CMK (cell line): ENCODE results near the gene SLX1A.
"Not testable (repeated sequence)": the region's sequence is repeated elsewhere in the genome, so short reads cannot be mapped to it uniquely, and the experiment has no call there.

Experiments used
- DNase-seq: peaks from one replicate; pipeline ENCODE4 v3.0.0-alpha.2; 2010; ENCODE audit warnings: low read depth

The SLX1A gene

GRCh38 chr16:30193615-30194014, at the start of gene SLX1A, which contains the start of gene BOLA2B:
TSS of gene SLX1A (plus strand) at chr16:30193875. CDS start at chr16:30194085, 210 bp downstream.
TSS of gene BOLA2B (minus strand) at chr16:30193666. CDS start at chr16:30193595, 71 bp downstream.
- not testable (repeated sequence) for DNase-seq

DNA sequence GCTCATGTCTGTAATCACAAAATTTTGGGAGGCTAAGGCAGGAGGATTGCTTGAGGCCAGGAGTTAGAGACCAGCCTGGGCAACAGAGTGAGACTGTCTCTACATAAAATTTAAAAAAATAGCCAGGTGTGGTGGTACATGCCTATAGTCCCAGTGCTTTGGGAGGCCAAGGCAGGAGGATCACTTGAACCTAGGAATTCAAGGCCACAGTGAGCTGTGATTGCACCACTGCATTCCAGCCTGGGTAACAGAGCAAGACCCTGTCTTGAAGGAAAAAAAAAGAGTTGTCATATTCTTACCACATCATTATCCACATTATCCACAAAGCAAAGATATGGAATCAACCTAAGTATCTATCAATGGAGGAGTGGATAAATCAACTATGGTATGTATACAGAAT, 49.7 kb upstream of the SLX1A start:
- DNase-seq, result no peak

DNA sequence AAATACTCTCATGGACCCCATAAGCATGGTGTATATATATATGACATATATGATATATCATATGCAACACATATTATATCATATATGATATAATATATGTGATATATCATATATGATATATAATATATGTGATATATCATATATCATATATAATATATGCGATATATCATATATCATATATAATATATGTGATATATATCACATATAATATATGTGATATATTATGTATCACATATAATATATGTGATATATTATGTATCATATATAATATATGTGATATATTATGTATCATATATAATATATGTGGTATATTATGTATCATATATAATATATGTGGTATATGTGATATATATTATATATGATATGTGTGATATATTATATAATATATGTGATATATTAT, 48.8 kb upstream of the SLX1A start:
- no peak for DNase-seq

DNA sequence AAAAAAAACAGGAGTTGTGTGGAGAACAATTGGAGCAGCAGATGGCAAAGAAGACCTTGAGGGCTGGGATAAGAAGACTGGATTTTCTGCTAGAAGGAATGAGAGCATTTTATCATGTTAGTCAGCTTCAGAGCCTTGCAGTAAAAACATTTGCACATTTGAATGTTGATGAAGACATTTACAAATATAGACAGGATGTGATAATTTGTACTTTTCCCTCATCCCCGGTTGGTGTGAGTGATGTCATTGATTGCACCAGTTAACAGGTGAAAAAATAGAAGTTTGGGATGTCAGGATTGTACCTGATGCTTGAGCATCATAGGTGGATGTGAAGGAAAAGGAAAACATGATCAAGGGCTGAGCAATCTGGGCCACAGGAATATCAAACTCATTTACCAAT, 48.0 kb upstream of the SLX1A start:
- no peak for DNase-seq

- no peak for DNase-seq
Observed at GRCh38 chr16:30147843-30148510, 45.7 kb upstream of the SLX1A start.

- no peak for DNase-seq
Observed at GRCh38 chr16:30149250-30149930, 44.3 kb upstream of the SLX1A start.

- DNase-seq, result no peak
Observed at GRCh38 chr16:30151091-30151490, 42.6 kb upstream of the SLX1A start.

DNA sequence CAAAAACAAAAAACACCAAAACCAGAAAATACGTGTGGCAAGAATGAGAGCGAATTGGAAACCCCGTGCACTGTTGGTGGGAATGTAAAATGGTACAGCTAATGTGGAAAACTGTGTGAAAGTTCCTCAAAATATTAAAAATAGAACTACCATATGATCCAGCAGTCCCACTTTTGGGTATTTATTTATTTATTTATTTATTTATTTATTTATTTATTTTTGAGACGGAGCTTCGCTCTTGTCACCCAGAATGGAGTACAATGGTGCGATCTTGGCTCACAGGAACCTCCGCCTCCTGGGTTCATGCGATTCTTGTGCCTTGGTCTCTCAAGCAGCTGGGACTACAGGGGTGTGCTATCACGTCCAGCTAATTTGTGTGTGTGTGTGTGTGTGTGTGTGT, 41.2 kb upstream of the SLX1A start:
- no peak for DNase-seq

- DNase-seq, result no peak
Observed at GRCh38 chr16:30155188-30155587, 38.5 kb upstream of the SLX1A start.

GRCh38 chr16:30157214-30157613, 36.5 kb upstream of the SLX1A start:
- no peak for DNase-seq

GRCh38 chr16:30163538-30163937, 30.1 kb upstream of the SLX1A start:
- no peak for DNase-seq

GRCh38 chr16:30166202-30166902, 27.3 kb upstream of the SLX1A start:
- DNase-seq, result peak; percentile 33

- not testable (repeated sequence) for DNase-seq
Observed at GRCh38 chr16:30168746-30169145, 24.9 kb upstream of the SLX1A start.

DNA sequence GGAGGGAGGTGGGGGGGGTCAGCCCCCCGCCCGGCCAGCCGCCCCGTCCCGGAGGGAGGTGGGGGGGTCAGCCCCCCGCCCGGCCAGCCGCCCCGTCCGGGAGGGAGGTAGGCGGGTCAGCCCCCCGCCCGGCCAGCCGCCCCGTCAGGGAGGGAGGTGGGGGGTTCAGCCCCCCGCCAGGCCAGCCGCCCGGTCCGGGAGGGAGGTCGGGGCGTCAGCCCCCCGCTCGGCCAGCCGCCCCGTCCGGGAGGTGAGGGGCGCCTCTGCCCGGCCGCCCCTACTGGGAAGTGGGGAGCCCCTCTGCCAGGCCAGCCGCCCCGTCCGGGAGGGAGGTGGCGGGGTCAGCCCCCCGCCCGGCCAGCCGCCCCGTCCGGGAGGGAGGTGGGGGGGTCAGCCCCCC, 24.3 kb upstream of the SLX1A start:
- DNase-seq, result not testable (repeated sequence)

DNA sequence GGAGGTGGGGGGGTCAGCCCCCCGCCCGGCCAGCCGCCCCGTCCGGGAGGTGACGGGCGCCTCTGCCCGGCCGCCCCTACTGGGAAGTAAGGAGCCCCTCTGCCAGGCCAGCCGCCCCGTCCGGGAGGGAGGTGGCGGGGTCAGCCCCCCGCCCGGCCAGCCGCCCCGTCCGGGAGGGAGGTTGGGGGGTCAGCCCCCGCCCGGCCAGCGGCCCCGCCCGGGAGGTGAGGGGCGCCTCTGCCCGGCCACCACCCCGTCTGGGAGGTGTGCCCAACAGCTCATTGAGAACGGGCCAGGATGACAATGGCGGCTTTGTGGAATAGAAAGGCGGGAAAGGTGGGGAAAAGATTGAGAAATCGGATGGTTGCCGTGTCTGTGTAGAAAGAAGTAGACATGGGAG, 23.5 kb upstream of the SLX1A start:
- not testable (repeated sequence) for DNase-seq

DNA sequence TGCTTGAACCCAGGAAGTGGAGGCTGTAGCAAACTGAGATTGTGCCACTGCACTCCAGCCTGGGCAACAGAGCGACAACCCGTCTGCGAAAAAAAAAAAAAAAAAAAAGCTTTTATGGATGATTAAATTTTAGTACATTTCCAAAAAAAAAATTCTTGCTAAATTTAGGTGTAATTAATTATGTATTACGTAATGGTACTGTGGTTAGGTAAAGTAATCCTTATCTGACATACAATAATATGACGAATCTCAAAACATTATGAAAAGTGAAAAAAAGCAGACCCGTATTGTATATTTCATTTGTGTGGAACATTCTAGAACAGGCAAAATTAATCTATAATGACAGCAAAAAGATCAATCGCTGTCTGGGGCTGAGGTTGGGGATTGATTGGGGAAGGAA, 20.6 kb upstream of the SLX1A start:
- DNase-seq, result no peak

DNA sequence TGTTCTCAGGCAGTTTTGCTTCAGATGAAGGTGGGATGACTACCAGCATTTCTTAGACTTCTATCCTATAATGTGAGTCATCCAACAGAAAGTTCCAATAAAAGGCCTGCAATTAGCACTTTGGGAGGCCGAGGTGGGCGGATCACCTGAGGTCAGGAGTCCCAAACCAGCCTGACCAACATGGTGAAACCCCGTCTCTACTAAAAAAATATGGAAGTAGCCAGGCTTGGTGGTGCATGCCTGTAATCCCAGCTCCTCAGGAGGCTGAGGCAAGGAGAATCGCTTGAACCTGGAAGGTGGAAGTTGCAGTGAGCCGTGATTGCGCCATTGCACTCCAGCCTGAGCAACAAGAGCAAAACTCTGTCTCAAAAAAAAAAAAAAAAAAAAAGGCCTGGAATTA, 16.8 kb upstream of the SLX1A start:
- DNase-seq, result not testable (repeated sequence)

- no peak for DNase-seq
Observed at GRCh38 chr16:30179195-30179594, 14.5 kb upstream of the SLX1A start.

DNA sequence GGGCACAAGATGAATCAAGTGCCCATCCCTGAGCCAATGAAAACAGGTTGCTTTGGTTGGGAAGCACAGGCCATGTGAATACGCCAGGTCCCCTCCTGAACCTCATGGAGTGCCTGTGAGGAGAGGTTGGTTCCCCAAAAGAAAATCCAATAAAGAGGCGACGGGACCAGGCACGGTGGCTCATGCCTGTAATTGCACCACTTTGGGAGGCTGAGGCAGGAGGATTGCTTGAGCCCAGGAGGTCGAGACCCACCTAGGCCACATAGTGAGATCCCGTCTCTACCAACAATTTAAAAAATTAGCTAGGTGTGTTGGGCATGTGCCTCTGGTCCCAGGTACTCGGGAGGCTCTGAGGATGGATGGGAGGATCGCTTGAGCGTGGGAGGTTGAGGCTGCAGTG, 13.7 kb upstream of the SLX1A start:
- DNase-seq, result no peak

GRCh38 chr16:30180741-30181140, 12.9 kb upstream of the SLX1A start:
- DNase-seq, result no peak

DNA sequence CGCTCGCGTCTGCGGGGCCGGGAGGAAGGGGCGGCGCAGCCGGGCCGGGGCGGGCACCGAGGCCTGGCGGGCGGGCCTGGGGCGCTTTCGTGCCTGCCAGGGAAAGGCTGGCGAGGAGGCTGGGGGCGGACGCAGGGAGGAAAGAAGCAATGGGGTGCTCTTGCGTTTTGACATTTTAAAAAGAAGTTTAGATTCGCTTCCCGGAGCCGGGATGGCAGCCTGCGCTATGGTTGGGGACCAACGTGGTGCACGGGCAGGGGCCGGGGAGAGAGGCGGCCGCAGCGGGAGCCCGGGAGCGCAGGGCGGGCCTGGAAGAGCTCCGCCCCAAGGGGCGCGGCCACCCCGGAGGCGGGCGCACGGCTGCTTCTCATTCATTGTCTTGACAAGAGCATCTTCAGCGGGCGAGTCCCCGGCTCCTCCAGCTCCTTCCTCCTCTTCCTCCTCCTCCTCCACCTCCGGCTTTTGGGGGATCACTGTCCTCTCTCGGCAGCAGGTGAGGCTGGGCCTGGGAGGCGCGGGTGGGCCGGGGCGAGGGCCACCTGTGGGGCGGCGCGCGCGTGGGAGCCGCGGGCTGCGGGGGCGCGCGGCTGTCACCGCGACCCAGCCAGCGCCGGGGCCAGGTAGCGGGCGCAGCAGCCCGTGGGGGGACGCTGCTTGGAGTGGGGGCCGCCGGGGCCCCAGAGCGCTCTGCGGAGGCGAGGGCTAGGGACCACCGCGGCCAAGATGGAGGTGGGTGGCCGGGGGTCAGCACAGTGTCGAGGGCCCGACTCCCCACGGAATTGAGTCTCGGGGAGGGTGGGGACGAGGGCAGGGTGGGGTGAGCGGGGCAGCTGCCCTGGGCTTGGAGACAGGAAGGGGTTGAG, 10.2 kb upstream of the SLX1A start, which contains the start of gene CORO1A:
Gene CORO1A (plus strand): TSS at position 370 of the 863 bp plus-strand sequence. CDS start 1,608 bp downstream, outside the sequence.
- DNase-seq, result peak; percentile 85
